ENCODE results near the gene TAMM41. TPM values are rescaled to one million over a fixed set of nuclear protein-coding genes. Genes with fewer than 3 reads are reported as not detected.

The TAMM41 gene
- total and polyA plus RNA-seq, 10 of the 15 experiments (the other 5 are each of a cell fraction or from before 2014, with no cell fraction given): 10.4 to 36.6 (median 18.3) TPM

GRCh38 chr3:11769704-11770476, 76.8 kb downstream of the TAMM41 start (continued):
- no peak for TF ChIP-seq YY1 (IDR thresholded peaks at IDR 0.05; ENCODE audit: low read depth, low read length)
- no peak for TF ChIP-seq E4F1 (IDR thresholded peaks at IDR 0.05; ENCODE audit: borderline replicate concordance, partially characterized antibody)
- TF ChIP-seq NRF1 (conservative IDR thresholded peaks at IDR 0.05; ENCODE audit: low read depth, low read length): no peak

- H3K4me2 ChIP-seq (ENCODE audit: control insufficient read depth, insufficient read depth): no peak overlapping the region
- H3K9me3 ChIP-seq (replicated peaks; ENCODE audit: control insufficient read depth, insufficient read depth, low read length): no peaks in the 10 kb centered on the region
- 88% methylated on average over 3 of the region's 3 CpGs for WGBS (ENCODE audit: insufficient coverage, insufficient replicate concordance, low lambda C conversion rate, missing lambda C conversion rate)
- RAD21 ChIA-PET (ENCODE audit: unreplicated experiment): no interaction called here
- H3K27ac ChIP-seq (ENCODE audit: control insufficient read depth, insufficient read depth): no peak overlapping the region
- in situ Hi-C loops (cut with MboI) (no loop called here), intact Hi-C loops (cut with micrococcal nuclease; ENCODE audit: unreplicated experiment) (no loop called here)
- no TSS peak for BruUV-seq (replicated peaks)
- DNase-seq (ENCODE audit: low read depth, low spot score): no peak
- ATAC-seq: no peak
- H3K36me3 ChIP-seq (ENCODE audit: control insufficient read depth in 2 of 2, insufficient read depth in 2 of 2, low read length in 1 of 2): no peaks in the 10 kb centered on the region
- H2AFZ ChIP-seq (ENCODE audit: control insufficient read depth, low read depth, low read length): no peak overlapping the region
- H3K27me3 ChIP-seq (replicated peaks in 1 of 2; ENCODE audit: control insufficient read depth in 2 of 2, insufficient read depth in 2 of 2, low read length in 1 of 2): no peaks in the 10 kb centered on the region
- SMC1A ChIA-PET (ENCODE audit: uncharacterized antibody, unreplicated experiment): interaction anchor here (0.7 kb wide), 1 partner anchor 8 kb away, joined by 3 read pairs; no protein-coding TSS in a partner anchor
- H3K9ac ChIP-seq (ENCODE audit: control insufficient read depth, insufficient read depth, low read length): no peak overlapping the region
- FAIRE-seq: no peak
- CTCF ChIA-PET: interaction anchor here (0.7 kb wide), 1 partner anchor 556 kb away, joined by 3 read pairs; no protein-coding TSS in a partner anchor
- H4K20me1 ChIP-seq (ENCODE audit: control insufficient read depth, insufficient read depth): no peaks in the 10 kb centered on the region
- H3K4me1 ChIP-seq (ENCODE audit: control insufficient read depth, insufficient read depth, low read length): peaks cover 6% of the 10 kb centered on the region
- no peaks in the 10 kb centered on the region for H3K79me2 ChIP-seq (ENCODE audit: control insufficient read depth, insufficient read depth, low read length)
- no peak overlapping the region for H3K4me3 ChIP-seq
- POLR2A ChIA-PET: no interaction called here
- no peak for TF ChIP-seq ATF3 (IDR thresholded peaks at IDR 0.05; ENCODE audit: borderline replicate concordance, extremely low read depth, low read depth, low read length)
- TF ChIP-seq, protein P1, sequence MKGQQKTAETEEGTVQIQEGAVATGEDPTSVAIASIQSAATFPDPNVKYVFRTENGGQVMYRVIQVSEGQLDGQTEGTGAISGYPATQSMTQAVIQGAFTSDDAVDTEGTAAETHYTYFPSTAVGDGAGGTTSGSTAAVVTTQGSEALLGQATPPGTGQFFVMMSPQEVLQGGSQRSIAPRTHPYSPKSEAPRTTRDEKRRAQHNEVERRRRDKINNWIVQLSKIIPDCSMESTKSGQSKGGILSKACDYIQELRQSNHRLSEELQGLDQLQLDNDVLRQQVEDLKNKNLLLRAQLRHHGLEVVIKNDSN (IDR thresholded peaks at IDR 0.05; ENCODE audit: borderline replicate concordance, extremely low read length, insufficient read depth, low read depth, low read length): no peak
- no peak for TF ChIP-seq SMAD1 (IDR thresholded peaks at IDR 0.05; ENCODE audit: low read depth, partially characterized antibody)
- no peak for TF ChIP-seq SPI1 (IDR thresholded peaks at IDR 0.05; ENCODE audit: borderline replicate concordance, insufficient read depth, low read depth, low read length)
- no peak for TF ChIP-seq CHD4 (IDR thresholded peaks at IDR 0.05)
- no peak for TF ChIP-seq CHD1 (IDR thresholded peaks at IDR 0.05; ENCODE audit: low read depth, low read length)
- TF ChIP-seq, protein P2, sequence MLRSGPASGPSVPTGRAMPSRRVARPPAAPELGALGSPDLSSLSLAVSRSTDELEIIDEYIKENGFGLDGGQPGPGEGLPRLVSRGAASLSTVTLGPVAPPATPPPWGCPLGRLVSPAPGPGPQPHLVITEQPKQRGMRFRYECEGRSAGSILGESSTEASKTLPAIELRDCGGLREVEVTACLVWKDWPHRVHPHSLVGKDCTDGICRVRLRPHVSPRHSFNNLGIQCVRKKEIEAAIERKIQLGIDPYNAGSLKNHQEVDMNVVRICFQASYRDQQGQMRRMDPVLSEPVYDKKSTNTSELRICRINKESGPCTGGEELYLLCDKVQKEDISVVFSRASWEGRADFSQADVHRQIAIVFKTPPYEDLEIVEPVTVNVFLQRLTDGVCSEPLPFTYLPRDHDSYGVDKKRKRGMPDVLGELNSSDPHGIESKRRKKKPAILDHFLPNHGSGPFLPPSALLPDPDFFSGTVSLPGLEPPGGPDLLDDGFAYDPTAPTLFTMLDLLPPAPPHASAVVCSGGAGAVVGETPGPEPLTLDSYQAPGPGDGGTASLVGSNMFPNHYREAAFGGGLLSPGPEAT (IDR thresholded peaks at IDR 0.05; ENCODE audit: low read depth): no peak
- TF ChIP-seq, protein P3, sequence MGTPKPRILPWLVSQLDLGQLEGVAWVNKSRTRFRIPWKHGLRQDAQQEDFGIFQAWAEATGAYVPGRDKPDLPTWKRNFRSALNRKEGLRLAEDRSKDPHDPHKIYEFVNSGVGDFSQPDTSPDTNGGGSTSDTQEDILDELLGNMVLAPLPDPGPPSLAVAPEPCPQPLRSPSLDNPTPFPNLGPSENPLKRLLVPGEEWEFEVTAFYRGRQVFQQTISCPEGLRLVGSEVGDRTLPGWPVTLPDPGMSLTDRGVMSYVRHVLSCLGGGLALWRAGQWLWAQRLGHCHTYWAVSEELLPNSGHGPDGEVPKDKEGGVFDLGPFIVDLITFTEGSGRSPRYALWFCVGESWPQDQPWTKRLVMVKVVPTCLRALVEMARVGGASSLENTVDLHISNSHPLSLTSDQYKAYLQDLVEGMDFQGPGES (IDR thresholded peaks at IDR 0.05): no peak
- TF ChIP-seq RCOR1 (conservative IDR thresholded peaks at IDR 0.05; ENCODE audit: low read depth, low read length): no peak
- TF ChIP-seq HCFC1 (IDR thresholded peaks at IDR 0.05; ENCODE audit: low read length): no peak
- TF ChIP-seq SMAD5 (IDR thresholded peaks at IDR 0.05; ENCODE audit: low read depth): no peak
- no peak for TF ChIP-seq POLR2A (IDR thresholded peaks at IDR 0.05; ENCODE audit: low read depth, low read length)
- TF ChIP-seq MEF2B (IDR thresholded peaks at IDR 0.05; ENCODE audit: partially characterized antibody, poor library complexity, severe bottlenecking): no peak
Observed at GRCh38 chr3:11768604-11769003, 78.1 kb downstream of the TAMM41 start.

Data from GM12878 (cell line).